GM12878 (cell line): ENCODE measurements around the gene ALX4. TPM values are rescaled to one million over a fixed set of nuclear protein-coding genes. Genes with fewer than 3 reads are reported as not detected.

Experiments used
- ATAC-seq: fragments of 200-7000 bp; cut with Tn5 transposase; 3 replicates; pipeline ENCODE4 v1.9.1; 2020; ENCODE audit warnings: mild to moderate bottlenecking, moderate library complexity
- BruUV-seq: library from RNA; stranded (reverse); fragments of 400-500 nt; replicated peaks from 2 replicates; lab custom pipeline; 2021; lab: Mats Ljungman, UMichigan
- CTCF ChIA-PET: fragments of 300-600 bp; sonication (Branson Sonifier 250); formaldehyde crosslinking; extraction: SDS; loops from one replicate; lab custom pipeline; 2021; ENCODE audit warnings: inconsistent platforms; lab: Yijun Ruan, JAX
- POLR2A ChIA-PET: fragments of 350-600 bp; formaldehyde crosslinking; extraction: SDS; loops from one replicate; lab custom pipeline; 2021; ENCODE audit warnings: inconsistent platforms; lab: Charles Lee
- RAD21 ChIA-PET: fragments of 300-600 bp; sonication (Branson Sonifier 250); formaldehyde crosslinking; loops from one replicate; lab custom pipeline; 2023; ENCODE audit warnings: antibody characterized with exemption; ENCODE audit not compliant: unreplicated experiment; lab: Charles Lee
- SMC1A ChIA-PET: fragments of 300-600 bp; sonication (Branson Sonifier 250); formaldehyde crosslinking; loops from one replicate; lab custom pipeline; 2023; ENCODE audit not compliant: unreplicated experiment, uncharacterized antibody; lab: Charles Lee
- DNase-seq: peaks from one replicate; pipeline ENCODE4 v3.0.0-alpha.2; 2011; ENCODE audit warnings: low read depth, low spot score
- FAIRE-seq: peaks from 3 replicates; lab custom pipeline; 2011; peaks lifted over from hg19 to GRCh38; lab: Jason Lieb, UNC
- H2AFZ ChIP-seq: 2 replicates; pipeline ENCODE4 v1.6.0; 2011; ENCODE audit warnings: low read depth, low read length, control low read depth; ENCODE audit not compliant: control insufficient read depth
- H3K27ac ChIP-seq: 2 replicates; pipeline ENCODE4 v1.5.1; 2011; ENCODE audit warnings: control low read depth; ENCODE audit not compliant: control insufficient read depth, insufficient read depth
- H3K27me3 ChIP-seq, 2 experiments: replicated peaks in 1 of 2; 2 replicates each; pipeline versions ENCODE4 v1.6.0 to v1.6.1; 2011; ENCODE audit warnings: low read length in 1 of 2; ENCODE audit not compliant: control insufficient read depth in 2 of 2, insufficient read depth in 2 of 2
- H3K36me3 ChIP-seq, 2 experiments: 2 replicates each; pipeline ENCODE4 v1.5.1; 2011; ENCODE audit warnings: low read length in 1 of 2; ENCODE audit not compliant: control insufficient read depth in 2 of 2, insufficient read depth in 2 of 2
- H3K4me1 ChIP-seq: 2 replicates; pipeline ENCODE4 v1.6.1; 2011; ENCODE audit warnings: mild to moderate bottlenecking, low read length, moderate library complexity, mixed read lengths; ENCODE audit not compliant: control insufficient read depth, insufficient read depth
- H3K4me2 ChIP-seq: 2 replicates; pipeline ENCODE4 v1.6.0; 2011; ENCODE audit warnings: control low read depth; ENCODE audit not compliant: control insufficient read depth, insufficient read depth
- H3K4me3 ChIP-seq: fragments of 200-600 bp; sonication (generic); 2 replicates; pipeline ENCODE4 v1.5.1; 2016
- H3K79me2 ChIP-seq: 2 replicates; pipeline ENCODE4 v1.6.0; 2011; ENCODE audit warnings: low read length; ENCODE audit not compliant: control insufficient read depth, insufficient read depth
- H3K9ac ChIP-seq: 2 replicates; pipeline ENCODE4 v1.8.0; 2011; ENCODE audit warnings: low read length, control low read depth, mixed read lengths; ENCODE audit not compliant: control insufficient read depth, insufficient read depth
- H3K9me3 ChIP-seq: replicated peaks from 3 replicates; pipeline ENCODE4 v1.5.1; 2011; ENCODE audit warnings: mild to moderate bottlenecking, low read length; ENCODE audit not compliant: control insufficient read depth, insufficient read depth
- H4K20me1 ChIP-seq: 2 replicates; pipeline ENCODE4 v1.6.0; 2011; ENCODE audit not compliant: control insufficient read depth, insufficient read depth
- CBX3 ChIP-seq: fragments of 200-600 bp; sonication (generic); IDR thresholded peaks from 2 replicates; pipeline ENCODE4 v1.6.1; 2016; ENCODE audit warnings: low read depth, borderline replicate concordance
- CEBPZ ChIP-seq: fragments of 150-350 bp; IDR thresholded peaks from 2 replicates; pipeline ENCODE4 v1.6.1; 2016; ENCODE audit warnings: low read depth, low read length
- HDGF ChIP-seq: fragments of 450-650 bp; IDR thresholded peaks from 2 replicates; pipeline ENCODE4 v1.6.1; 2016; ENCODE audit warnings: antibody characterized with exemption
- MTA2 ChIP-seq: fragments of 450-650 bp; IDR thresholded peaks from 2 replicates; pipeline ENCODE4 v1.6.1; 2016; ENCODE audit warnings: low read depth, mild to moderate bottlenecking, moderate library complexity
- MYC ChIP-seq: IDR thresholded peaks from 2 replicates; pipeline ENCODE4 v1.6.1; 2011; ENCODE audit warnings: mild to moderate bottlenecking, low read length, moderate library complexity, inconsistent platforms; ENCODE audit not compliant: insufficient read depth, insufficient replicate concordance, insufficient read length, severe bottlenecking
- PAX5 ChIP-seq: IDR thresholded peaks from 2 replicates; pipeline ENCODE4 v1.6.1; 2011; ENCODE audit warnings: low read depth, low read length, borderline replicate concordance
- POLR2AphosphoS2 ChIP-seq: IDR thresholded peaks from 2 replicates; pipeline ENCODE4 v1.6.1; 2011; ENCODE audit warnings: low read depth, mild to moderate bottlenecking, low read length, improper control_type of control experiment, moderate library complexity
- SPI1 ChIP-seq: IDR thresholded peaks from 2 replicates; pipeline ENCODE4 v1.6.1; 2011; ENCODE audit warnings: low read depth, mild to moderate bottlenecking, low read length, moderate library complexity, borderline replicate concordance; ENCODE audit not compliant: insufficient read depth
- TAF1 ChIP-seq: IDR thresholded peaks from 2 replicates; pipeline ENCODE4 v1.6.1; 2011; ENCODE audit warnings: mild to moderate bottlenecking, low read depth, low read length, borderline replicate concordance
- TCF7 ChIP-seq: IDR thresholded peaks from 2 replicates; pipeline ENCODE4 v1.6.1; 2014; ENCODE audit warnings: antibody characterized with exemption, borderline replicate concordance
- ZBTB40 ChIP-seq: fragments of 450-650 bp; IDR thresholded peaks from 2 replicates; pipeline ENCODE4 v1.6.1; 2016; ENCODE audit warnings: mild to moderate bottlenecking, moderate library complexity, borderline replicate concordance
- ZNF217 ChIP-seq: fragments of 450-650 bp; IDR thresholded peaks from 2 replicates; pipeline ENCODE4 v1.6.1; 2017; ENCODE audit warnings: antibody characterized with exemption, mild to moderate bottlenecking
- WGBS: methylation state at CpG from one replicate; pipeline ENCODE4 v1.1.6; 2016; ENCODE audit warnings: low lambda C conversion rate; ENCODE audit not compliant: insufficient replicate concordance, insufficient coverage; ENCODE audit errors: missing lambda C conversion rate; 5-methylcytosine and 5-hydroxymethylcytosine counted together
- in situ Hi-C: fragments of 300-500 bp; cut with MboI; formaldehyde crosslinking; loops from 9 replicates; pipeline ENCODE4 v1.14.3; 2018; ENCODE audit warnings: mixed read lengths
- intact Hi-C: fragments of 100-400 bp; cut with micrococcal nuclease; formaldehyde crosslinking; loops from one replicate; pipeline ENCODE4 v1.14.2; 2022; ENCODE audit not compliant: unreplicated experiment
- polyA plus RNA-seq, 11 experiments: library from polyadenylated mRNA; depleted of rRNA in 4 of 11; unstranded in 6 of 11; stranded (reverse) in 5 of 11; fragments of >200 nt; fragmentation: Nextera tagmentation in 4 of 11; fragmentation: Illumina TruSeq in 1 of 11; extraction: Ambion mirVana in 4 of 11; extraction: Trizol in 1 of 11; gene quantifications; 1 replicate in 1 of 11; 2 replicates in 10 of 11; pipeline versions ENCODE4 v1.2.1 to v1.2.3, GENCODE V29; 2011 to 2016; ENCODE audit warnings: inconsistent platforms in 2 of 11, missing spikeins in 2 of 11, low read depth in 1 of 11
- total RNA-seq, 4 experiments: library from RNA; depleted of rRNA in 3 of 4; stranded (reverse); fragments of >200 nt in 3 of 4; fragmentation: Illumina TruSeq in 1 of 4; extraction: Trizol in 1 of 4; gene quantifications; 2 replicates each; pipeline versions ENCODE4 v1.2.1 to v1.2.3, GENCODE V29; 2013 to 2021
- TF ChIP-seq, protein P1 (sequence below): IDR thresholded peaks from 2 replicates; pipeline ENCODE4 v1.6.1; 2012; ENCODE audit warnings: low read depth, low read length, improper control_type of control experiment
- TF ChIP-seq, protein P2 (sequence below): IDR thresholded peaks from 2 replicates; pipeline ENCODE4 v1.6.1; 2011; ENCODE audit warnings: mild to moderate bottlenecking, low read depth, low read length, moderate library complexity; ENCODE audit not compliant: insufficient replicate concordance

The ALX4 gene
- total and polyA plus RNA-seq, 10 of the 15 experiments (the other 5 are each of a cell fraction or from before 2014, with no cell fraction given), result not detected

DNA sequence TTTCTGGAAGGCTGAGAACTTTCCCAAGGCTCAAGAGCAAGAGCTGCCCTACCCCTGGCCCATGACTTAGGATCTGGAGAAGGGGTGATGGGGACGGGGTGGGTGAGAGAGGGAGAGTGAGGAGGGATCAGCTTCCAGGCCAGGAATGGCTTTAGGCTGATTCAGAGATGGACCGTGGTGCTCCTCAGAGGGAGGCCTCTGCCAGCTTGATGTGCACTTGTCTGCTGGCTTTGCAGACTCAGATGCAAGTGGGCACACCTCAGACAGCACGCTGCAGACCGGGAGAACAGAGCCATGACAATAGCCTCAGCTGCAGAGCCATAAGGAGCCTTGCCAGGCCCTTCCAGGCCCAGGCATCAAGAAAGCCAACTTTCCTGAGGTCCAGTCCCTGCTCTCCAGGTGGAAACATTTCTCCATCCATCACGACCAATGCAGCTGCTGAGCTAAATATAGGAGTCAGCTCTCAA, 41.3 kb downstream of the ALX4 start:
- ATAC-seq (no peak), DNase-seq (no peak), FAIRE-seq (no peak)
- no peaks in the 10 kb centered on the region for H3K9me3 ChIP-seq
- no peak overlapping the region for H3K27ac ChIP-seq
- H3K4me1 ChIP-seq, result no peaks in the 10 kb centered on the region
- no peaks in the 10 kb centered on the region for H3K79me2 ChIP-seq
- no peaks in the 10 kb centered on the region; a peak in 3 of 4 replicates for H3K27me3 ChIP-seq
- POLR2A ChIA-PET, result no interaction called here
- in situ Hi-C loops, result no loop called here
- CTCF ChIA-PET, result interaction anchor here (0.9 to 1.5 kb wide), 2 partner anchors 17 to 19 kb away, joined by 4 read pairs; no protein-coding TSS in a partner anchor
- H2AFZ ChIP-seq, result no peak overlapping the region
- no peaks in the 10 kb centered on the region for H4K20me1 ChIP-seq
- SMC1A ChIA-PET, result no interaction called here
- intact Hi-C loops, result no loop called here
- no peak overlapping the region for H3K4me2 ChIP-seq
- RAD21 ChIA-PET, result no interaction called here
- no TSS peak for BruUV-seq
- H3K4me3 ChIP-seq, result no peak overlapping the region
- H3K36me3 ChIP-seq, result no peaks in the 10 kb centered on the region
- no peak overlapping the region for H3K9ac ChIP-seq
- WGBS, result 19% methylated on average over 5 of the region's 5 CpGs
- TF ChIP-seq SPI1, result no peak
- TF ChIP-seq PAX5, result no peak
- no peak for TF ChIP-seq POLR2AphosphoS2
- TF ChIP-seq MTA2, result no peak
- TF ChIP-seq, protein P1, sequence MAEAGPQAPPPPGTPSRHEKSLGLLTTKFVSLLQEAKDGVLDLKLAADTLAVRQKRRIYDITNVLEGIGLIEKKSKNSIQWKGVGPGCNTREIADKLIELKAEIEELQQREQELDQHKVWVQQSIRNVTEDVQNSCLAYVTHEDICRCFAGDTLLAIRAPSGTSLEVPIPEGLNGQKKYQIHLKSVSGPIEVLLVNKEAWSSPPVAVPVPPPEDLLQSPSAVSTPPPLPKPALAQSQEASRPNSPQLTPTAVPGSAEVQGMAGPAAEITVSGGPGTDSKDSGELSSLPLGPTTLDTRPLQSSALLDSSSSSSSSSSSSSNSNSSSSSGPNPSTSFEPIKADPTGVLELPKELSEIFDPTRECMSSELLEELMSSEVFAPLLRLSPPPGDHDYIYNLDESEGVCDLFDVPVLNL, result no peak
- TF ChIP-seq, protein P2, sequence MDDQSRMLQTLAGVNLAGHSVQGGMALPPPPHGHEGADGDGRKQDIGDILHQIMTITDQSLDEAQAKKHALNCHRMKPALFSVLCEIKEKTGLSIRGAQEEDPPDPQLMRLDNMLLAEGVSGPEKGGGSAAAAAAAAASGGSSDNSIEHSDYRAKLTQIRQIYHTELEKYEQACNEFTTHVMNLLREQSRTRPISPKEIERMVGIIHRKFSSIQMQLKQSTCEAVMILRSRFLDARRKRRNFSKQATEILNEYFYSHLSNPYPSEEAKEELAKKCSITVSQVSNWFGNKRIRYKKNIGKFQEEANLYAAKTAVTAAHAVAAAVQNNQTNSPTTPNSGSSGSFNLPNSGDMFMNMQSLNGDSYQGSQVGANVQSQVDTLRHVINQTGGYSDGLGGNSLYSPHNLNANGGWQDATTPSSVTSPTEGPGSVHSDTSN, result no peak
- no peak for TF ChIP-seq CBX3
- TF ChIP-seq TCF7, result no peak
- no peak for TF ChIP-seq ZBTB40
- no peak for TF ChIP-seq MYC
- TF ChIP-seq ZNF217, result no peak
- TF ChIP-seq CEBPZ, result no peak
- no peak for TF ChIP-seq HDGF
- TF ChIP-seq TAF1, result no peak
